GM23248 (cell line): ENCODE results near the gene MAMDC4.

ENCODE experiments used
- EZH2 ChIP-seq: fragments of 200-600 bp; sonication (generic); IDR thresholded peaks from 2 replicates; pipeline ENCODE4 v1.6.1; 2018; ENCODE audit warnings: antibody characterized with exemption, mild to moderate bottlenecking; ENCODE audit not compliant: insufficient read depth, poor library complexity, severe bottlenecking
- EZH2phosphoT487 ChIP-seq: fragments of 200-600 bp; sonication (generic); IDR thresholded peaks from 2 replicates; pipeline ENCODE4 v1.6.1; 2018; ENCODE audit warnings: antibody characterized with exemption, moderate library complexity, mild to moderate bottlenecking, low read depth; ENCODE audit not compliant: insufficient read depth

- no peak for TF ChIP-seq EZH2phosphoT487
- no peak for TF ChIP-seq EZH2
These were observed 48.9 kb downstream of the MAMDC4 start for GRCh38 chr9:136900988-136901515.
